Cardiac muscle cell (in vitro differentiated cells and primary cell): ENCODE data around the gene RGS7BP. TPM values are rescaled to one million over a fixed set of nuclear protein-coding genes. Genes with fewer than 3 reads are reported as not detected.

ENCODE experiments used
- DNase-seq, 2 donors: peaks; one replicate each; pipeline versions ENCODE4 v3.0.0 to v3.0.0-alpha.2; 2010 to 2017; ENCODE audit warnings: low read depth in 1 of 2, low spot score in 1 of 2
- H3K27ac ChIP-seq: fragments of 200-600 bp; sonication (generic); 2 replicates; pipeline ENCODE4 v1.5.1; 2016
- H3K27me3 ChIP-seq: fragments of 200-600 bp; sonication (generic); 2 replicates; pipeline ENCODE4 v1.6.0; 2016; ENCODE audit warnings: control low read depth
- H3K36me3 ChIP-seq: fragments of 200-600 bp; sonication (generic); 2 replicates; pipeline ENCODE4 v1.5.1; 2016; ENCODE audit warnings: control low read depth
- H3K4me1 ChIP-seq: fragments of 200-600 bp; sonication (generic); 2 replicates; pipeline ENCODE4 v1.8.1; 2017; ENCODE audit warnings: low read depth, mild to moderate bottlenecking, mixed run types
- H3K4me3 ChIP-seq: fragments of 200-600 bp; sonication (generic); 2 replicates; pipeline ENCODE4 v1.5.1; 2016; ENCODE audit warnings: mild to moderate bottlenecking
- H3K9me3 ChIP-seq: fragments of 200-600 bp; sonication (generic); 2 replicates; pipeline ENCODE4 v1.5.1; 2017; ENCODE audit warnings: low read depth, mild to moderate bottlenecking, control low read depth
- CTCF ChIP-seq: IDR thresholded peaks from 2 replicates; pipeline ENCODE4 v1.5.1; 2012; ENCODE audit warnings: low read depth, mild to moderate bottlenecking, low read length
- polyA plus RNA-seq: library from polyadenylated mRNA; unstranded; fragments of >200 nt; fragmentation: Nextera tagmentation; extraction: Ambion mirVana; gene quantifications from 2 replicates; pipeline ENCODE4 v1.2.1, GENCODE V29; 2016
- total RNA-seq: library from RNA; depleted of rRNA; stranded (reverse); fragments of >200 nt; gene quantifications from 2 replicates; pipeline ENCODE4 v1.2.3, GENCODE V29; 2016

Gene RGS7BP
- total and polyA plus RNA-seq, 2 experiments from 2014 or later = 0.45 TPM; not detected in 1

DNA sequence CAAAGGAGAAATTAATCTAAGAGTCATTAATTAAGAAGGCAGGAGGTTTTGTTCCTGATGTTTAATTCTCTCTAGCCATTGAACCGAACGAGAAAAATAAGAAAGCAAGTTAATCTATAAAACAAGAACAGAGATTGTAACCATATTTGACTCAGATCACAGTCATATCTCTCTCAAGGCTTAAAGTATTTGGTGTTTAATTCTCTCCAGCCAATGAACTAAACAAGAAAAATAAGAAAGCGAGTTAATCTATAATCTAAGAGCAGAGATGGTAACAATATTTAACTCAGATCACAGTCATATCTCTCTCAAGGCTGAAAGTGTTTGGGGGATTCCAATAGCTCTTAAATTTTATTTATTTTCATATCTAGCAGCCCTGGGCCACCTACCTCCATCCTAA is 110.1 kb downstream of the RGS7BP start:
- Histone ChIP-seq H3K27ac (no peak overlapping the region), H3K4me1 (no peaks in the 10 kb centered on the region), H3K36me3 (no peaks in the 10 kb centered on the region), H3K27me3 (no peaks in the 10 kb centered on the region), H3K4me3 (no peak overlapping the region), H3K9me3 (no peaks in the 10 kb centered on the region)
- TF ChIP-seq CTCF = no peak
- DNase-seq = no peak

DNA sequence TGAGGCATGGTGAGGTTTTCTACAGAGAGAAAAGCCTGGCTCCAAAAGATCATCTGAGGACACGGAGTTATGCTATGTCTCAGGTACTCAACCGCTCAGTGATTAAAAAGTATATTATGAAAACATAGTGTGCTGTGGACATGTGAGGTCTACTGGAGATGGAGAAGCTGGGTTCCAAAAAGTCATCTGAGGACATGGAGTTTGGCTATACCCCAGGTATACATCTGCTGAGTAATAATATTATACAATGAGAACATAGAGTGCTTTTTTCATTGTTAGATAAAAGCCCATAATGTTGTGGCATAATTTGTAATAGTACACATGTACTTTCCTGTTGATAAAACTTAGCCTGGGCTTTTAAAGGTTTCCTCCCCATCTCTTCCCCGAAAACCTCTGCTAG is 113.8 kb downstream of the RGS7BP start:
- Histone ChIP-seq H3K4me3 (no peak overlapping the region), H3K9me3 (no peaks in the 10 kb centered on the region), H3K27ac (no peak overlapping the region), H3K4me1 (no peaks in the 10 kb centered on the region), H3K36me3 (no peaks in the 10 kb centered on the region), H3K27me3 (no peaks in the 10 kb centered on the region)
- peak in 1 of 2 donors; percentile 65 for DNase-seq
- no peak for TF ChIP-seq CTCF

DNA sequence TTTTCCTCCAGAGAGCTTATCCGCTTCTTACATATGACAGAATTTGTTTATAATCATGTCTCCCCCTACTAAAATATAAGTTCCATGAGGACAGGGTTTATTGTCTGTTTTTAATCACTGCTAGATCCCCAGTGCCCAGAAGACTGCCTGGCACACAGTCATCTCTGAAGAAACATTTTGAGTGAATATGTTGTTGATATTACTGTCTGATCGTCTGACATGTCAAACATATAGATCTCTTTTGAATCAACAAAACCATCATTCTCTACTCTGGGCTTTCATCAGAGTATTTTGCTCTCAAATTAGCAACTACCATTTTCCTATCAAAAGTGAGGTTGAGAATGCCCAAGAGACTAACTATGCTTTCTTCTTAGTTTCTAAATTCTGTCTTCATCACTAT is 117.2 kb downstream of the RGS7BP start:
- Histone ChIP-seq H3K36me3 (no peaks in the 10 kb centered on the region), H3K4me1 (no peaks in the 10 kb centered on the region), H3K9me3 (no peaks in the 10 kb centered on the region), H3K27ac (no peak overlapping the region), H3K4me3 (no peak overlapping the region), H3K27me3 (no peaks in the 10 kb centered on the region)
- no peak for TF ChIP-seq CTCF
- no peak for DNase-seq

DNA sequence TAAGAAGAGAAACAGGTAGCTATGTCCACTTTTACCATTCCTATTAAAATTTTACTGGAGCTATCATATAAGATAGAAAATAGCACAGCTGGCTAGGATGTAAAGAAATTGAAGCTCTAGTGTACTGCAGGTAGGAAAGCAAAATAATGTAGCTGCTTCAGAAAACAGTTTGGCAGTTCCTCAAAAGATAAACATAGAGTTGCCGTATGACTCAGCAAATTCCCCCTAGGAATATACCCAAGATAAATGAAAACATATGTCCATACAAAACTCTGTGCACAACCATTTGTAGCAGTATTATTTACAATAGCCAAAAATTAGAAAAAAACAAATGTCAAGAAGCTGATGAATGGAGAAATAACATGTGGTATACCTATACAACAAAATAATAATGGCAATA is 119.9 kb downstream of the RGS7BP start:
- H3K27me3 ChIP-seq = no peaks in the 10 kb centered on the region
- H3K9me3 ChIP-seq = no peaks in the 10 kb centered on the region
- no peak overlapping the region for H3K27ac ChIP-seq
- no peak for TF ChIP-seq CTCF
- peak in 1 of 2 donors; percentile 68 for DNase-seq
- H3K4me3 ChIP-seq = no peak overlapping the region
- no peaks in the 10 kb centered on the region for H3K4me1 ChIP-seq
- no peaks in the 10 kb centered on the region for H3K36me3 ChIP-seq

GRCh38 chr5:64628901-64629300 is 123.1 kb downstream of the RGS7BP start:
- Histone ChIP-seq H3K4me1 (peaks cover 9% of the 10 kb centered on the region), H3K27me3 (no peaks in the 10 kb centered on the region), H3K9me3 (no peaks in the 10 kb centered on the region), H3K36me3 (no peaks in the 10 kb centered on the region), H3K27ac (no peak overlapping the region), H3K4me3 (no peak overlapping the region)
- peak in 1 of 2 donors; percentile 34 for DNase-seq
- no peak for TF ChIP-seq CTCF

DNA sequence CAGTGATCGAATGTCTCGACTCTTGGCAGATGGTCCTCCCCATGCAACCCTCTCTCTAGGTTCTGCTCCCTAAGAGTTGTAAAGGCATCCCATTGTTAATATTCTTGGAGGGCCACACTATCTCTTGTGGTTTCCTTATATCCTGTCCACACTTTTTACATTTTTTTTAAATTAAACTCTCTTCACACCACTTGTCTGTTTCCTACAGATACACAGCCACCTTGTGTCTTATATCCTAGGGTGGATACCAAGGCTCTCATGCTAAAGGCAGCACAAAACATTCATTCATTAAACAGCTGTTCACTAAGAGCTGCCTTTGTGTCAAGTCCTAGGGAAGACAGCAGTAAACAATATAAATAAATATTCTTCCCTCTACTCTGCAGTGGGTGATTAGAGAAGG is 124.0 kb downstream of the RGS7BP start:
- peak in 1 of 2 donors; percentile 42 for DNase-seq
- no peak overlapping the region for H3K4me3 ChIP-seq
- H3K36me3 ChIP-seq = no peaks in the 10 kb centered on the region
- no peaks in the 10 kb centered on the region for H3K9me3 ChIP-seq
- no peaks in the 10 kb centered on the region for H3K27me3 ChIP-seq
- no peak for TF ChIP-seq CTCF
- no peak overlapping the region for H3K27ac ChIP-seq
- peaks cover 9% of the 10 kb centered on the region for H3K4me1 ChIP-seq
